K562 (cell line): ENCODE measurements around the gene DLGAP1. TPM values are rescaled to one million over a fixed set of nuclear protein-coding genes. Genes with fewer than 3 reads are reported as not detected.

Source experiments
- ATAC-seq: fragments of 200-7000 bp; cut with Tn5 transposase; 3 replicates; pipeline ENCODE4 v1.9.1; 2020; ENCODE audit warnings: moderate library complexity
- BruUV-seq: library from RNA; stranded (reverse); fragments of 400-500 nt; replicated peaks from 2 replicates; lab custom pipeline; 2021; lab: Mats Ljungman, UMichigan
- CTCF ChIA-PET: fragments of 300-600 bp; formaldehyde crosslinking; extraction: SDS; loops from one replicate; lab custom pipeline; 2021; ENCODE audit warnings: low intra/inter-chr PET ratio; lab: Yijun Ruan, JAX
- POLR2A ChIA-PET: fragments of 300-600, 350-650 bp; sonication (Branson Sonifier 250); formaldehyde crosslinking; extraction: SDS; loops from one replicate; lab custom pipeline; 2021; ENCODE audit warnings: antibody characterized with exemption, inconsistent platforms; lab: Yijun Ruan, JAX
- DNase-seq, 4 experiments: peaks; one replicate each; pipeline versions ENCODE4 v3.0.0 to v3.0.0-alpha.2; 2011 to 2018; ENCODE audit warnings: low spot score in 3 of 4, mixed read lengths in 3 of 4; ENCODE audit errors: extremely low read depth in 1 of 4
- FAIRE-seq: peaks from 2 replicates; lab custom pipeline; 2011; peaks lifted over from hg19 to GRCh38; lab: Jason Lieb, UNC
- H2AFZ ChIP-seq: 2 replicates; pipeline ENCODE4 v1.6.0; 2011; ENCODE audit warnings: low read depth, low read length, control low read depth, inconsistent platforms
- H3K27ac ChIP-seq: fragments of 200-600 bp; 3 replicates; pipeline ENCODE4 v1.8.0; 2011; ENCODE audit warnings: low read depth, mild to moderate bottlenecking, control low read depth, inconsistent platforms, low read length, moderate library complexity, mixed read lengths; ENCODE audit errors: extremely low read depth
- H3K27me3 ChIP-seq, 2 experiments: fragments of 300-600 bp in 1 of 2; 2 replicates in 1 of 2; 3 replicates in 1 of 2; pipeline versions ENCODE4 v1.6.0 to v1.8.0; 2011; ENCODE audit warnings: inconsistent platforms in 2 of 2, low read length in 2 of 2, mild to moderate bottlenecking in 1 of 2, mixed read lengths in 1 of 2, moderate library complexity in 1 of 2; ENCODE audit not compliant: control insufficient read depth in 2 of 2, insufficient read depth in 2 of 2
- H3K36me3 ChIP-seq: fragments of 300-600 bp; 3 replicates; pipeline ENCODE4 v1.8.0; 2011; ENCODE audit warnings: mild to moderate bottlenecking, low read length, inconsistent platforms; ENCODE audit not compliant: control insufficient read depth, insufficient read depth
- H3K4me1 ChIP-seq, 2 experiments: fragments of 200-600 bp in 1 of 2; replicated peaks in 1 of 2; 2 replicates in 1 of 2; 3 replicates in 1 of 2; pipeline versions ENCODE4 v1.5.1 to v1.8.0; 2011; ENCODE audit warnings: inconsistent platforms in 2 of 2, low read length in 2 of 2, mild to moderate bottlenecking in 1 of 2, mixed read lengths in 1 of 2, moderate library complexity in 1 of 2; ENCODE audit not compliant: control insufficient read depth in 2 of 2, insufficient read depth in 2 of 2
- H3K4me2 ChIP-seq: 2 replicates; pipeline ENCODE4 v1.6.1; 2011; ENCODE audit warnings: low read length, control low read depth, inconsistent platforms, mixed read lengths; ENCODE audit not compliant: insufficient read depth
- H3K4me3 ChIP-seq: fragments of 200-600 bp; sonication (generic), shearing (Covaris generic); 2 replicates; pipeline ENCODE4 v1.5.1; 2016; ENCODE audit warnings: control low read depth, inconsistent platforms
- H3K79me2 ChIP-seq: fragments of 200-600 bp; 3 replicates; pipeline ENCODE4 v1.8.0; 2011; ENCODE audit warnings: low read length, inconsistent platforms; ENCODE audit not compliant: control insufficient read depth, insufficient read depth
- H3K9ac ChIP-seq, 2 experiments: 2 replicates each; pipeline versions ENCODE4 v1.6.0 to v1.6.1; 2011; ENCODE audit warnings: low read depth in 2 of 2, low read length in 2 of 2, control low read depth in 1 of 2, inconsistent platforms in 1 of 2, mild to moderate bottlenecking in 1 of 2, mixed read lengths in 1 of 2; ENCODE audit not compliant: insufficient read depth in 1 of 2
- H3K9me1 ChIP-seq: one replicate; pipeline ENCODE4 v1.6.0; 2011; ENCODE audit warnings: inconsistent platforms, mild to moderate bottlenecking, low read length, moderate library complexity; ENCODE audit not compliant: control insufficient read depth, insufficient read depth
- H3K9me3 ChIP-seq: replicated peaks from 2 replicates; pipeline ENCODE4 v1.5.1; 2011; ENCODE audit warnings: low read depth, low read length, inconsistent platforms; ENCODE audit not compliant: control insufficient read depth, insufficient read depth
- H4K20me1 ChIP-seq: replicated peaks from 2 replicates; pipeline ENCODE4 v1.6.1; 2011; ENCODE audit warnings: low read length, inconsistent platforms, mixed read lengths; ENCODE audit not compliant: control insufficient read depth, insufficient read depth
- ARID1B ChIP-seq: fragments of 450-650 bp; IDR thresholded peaks from 2 replicates; pipeline ENCODE4 v1.6.1; 2016; ENCODE audit warnings: antibody characterized with exemption, mild to moderate bottlenecking, inconsistent platforms
- ASH1L ChIP-seq: fragments of 450-650 bp; IDR thresholded peaks from 2 replicates; pipeline ENCODE4 v1.6.1; 2018; ENCODE audit warnings: borderline replicate concordance, mild to moderate bottlenecking, low read depth; ENCODE audit not compliant: partially characterized antibody
- BRF2 ChIP-seq: IDR thresholded peaks from 3 replicates; pipeline ENCODE4 v1.6.1; 2011; ENCODE audit warnings: borderline replicate concordance, mild to moderate bottlenecking; ENCODE audit not compliant: insufficient read length, insufficient read depth
- DDX20 ChIP-seq: fragments of 450-650 bp; IDR thresholded peaks from 2 replicates; pipeline ENCODE4 v1.6.1; 2016; ENCODE audit warnings: missing genetic modification characterization, low read depth, mild to moderate bottlenecking, missing compliant biosample characterization, moderate library complexity
- E2F5 ChIP-seq: sonication (generic); formaldehyde crosslinking; IDR thresholded peaks from 2 replicates; pipeline ENCODE4 v1.8.0; 2022; ENCODE audit warnings: mild to moderate bottlenecking, missing genetic modification reagents
- EZH2 ChIP-seq: IDR thresholded peaks from 2 replicates; pipeline ENCODE4 v1.6.1; 2012; ENCODE audit warnings: low read depth, mild to moderate bottlenecking, inconsistent platforms, low read length, borderline replicate concordance
- FOXJ2 ChIP-seq: fragments of 200-800 bp; sonication (Bioruptor generic); IDR thresholded peaks from 2 replicates; pipeline ENCODE4 v1.6.1; 2016; ENCODE audit warnings: missing genetic modification characterization, missing compliant biosample characterization
- MTA1 ChIP-seq: fragments of 450-650 bp; IDR thresholded peaks from 2 replicates; pipeline ENCODE4 v1.6.1; 2017; ENCODE audit warnings: borderline replicate concordance
- PKNOX1 ChIP-seq: fragments of 450-650 bp; IDR thresholded peaks from 2 replicates; pipeline ENCODE4 v1.6.1; 2016
- PPARD ChIP-seq: fragments of 250-450 bp; sonication (Bioruptor Pico); IDR thresholded peaks from 2 replicates; pipeline ENCODE4 v1.8.0; 2022; ENCODE audit warnings: inconsistent platforms, mild to moderate bottlenecking, moderate library complexity
- TFAP4 ChIP-seq: sonication (generic); formaldehyde crosslinking; IDR thresholded peaks from 2 replicates; pipeline ENCODE4 v1.8.0; 2022; ENCODE audit warnings: missing genetic modification reagents, mild to moderate bottlenecking, moderate library complexity, borderline replicate concordance
- THRAP3 ChIP-seq: fragments of 450-650 bp; IDR thresholded peaks from 2 replicates; pipeline ENCODE4 v1.6.1; 2016; ENCODE audit warnings: mild to moderate bottlenecking, inconsistent platforms, borderline replicate concordance
- ZC3H11A ChIP-seq: IDR thresholded peaks from 2 replicates; pipeline ENCODE4 v1.6.1; 2012; ENCODE audit warnings: low read depth, low read length, improper control_type of control experiment
- ZNF121 ChIP-seq: sonication (generic); formaldehyde crosslinking; conservative IDR thresholded peaks from 2 replicates; pipeline ENCODE4 v1.8.0; 2022; ENCODE audit warnings: missing genetic modification reagents
- ZNF395 ChIP-seq: fragments of 200-800 bp; sonication (Bioruptor generic); IDR thresholded peaks from 2 replicates; pipeline ENCODE4 v1.6.1; 2017; ENCODE audit warnings: missing genetic modification characterization, missing compliant biosample characterization
- ZNF444 ChIP-seq: fragments of 250-450 bp; sonication (Bioruptor Pico); IDR thresholded peaks from 2 replicates; pipeline ENCODE4 v1.4.0; 2020; ENCODE audit warnings: mild to moderate bottlenecking, moderate library complexity
- WGBS: fragments of 100-300 bp; shearing (Covaris generic); methylation state at CpG from one replicate; pipeline ENCODE4 v1.1.6; 2016; ENCODE audit warnings: low coverage, mixed read lengths; ENCODE audit not compliant: insufficient coverage; ENCODE audit errors: missing lambda C conversion rate; 5-methylcytosine and 5-hydroxymethylcytosine counted together
- in situ Hi-C: fragments of 300-500 bp; cut with MboI; formaldehyde crosslinking; loops from 4 replicates; pipeline ENCODE4 v1.15.0; 2018; ENCODE audit warnings: inconsistent platforms, mixed read lengths
- intact Hi-C: fragments of 100-400 bp; cut with micrococcal nuclease; formaldehyde crosslinking; loops from 2 replicates; pipeline ENCODE4 v1.14.2; 2022
- polyA plus RNA-seq, 8 experiments: library from polyadenylated mRNA; depleted of rRNA in 4 of 8; stranded (reverse) in 5 of 8; unstranded in 3 of 8; fragments of >200 nt; fragmentation: Nextera tagmentation in 2 of 8; fragmentation: Illumina TruSeq in 1 of 8; extraction: Ambion mirVana in 2 of 8; extraction: Trizol in 1 of 8; gene quantifications; 2 replicates each; pipeline versions ENCODE4 v1.2.1 to v1.2.3, GENCODE V29; 2011 to 2014; ENCODE audit warnings: inconsistent platforms in 1 of 8, missing spikeins in 1 of 8
- total RNA-seq, 7 experiments: library from RNA; depleted of rRNA in 6 of 7; stranded (reverse); fragments of >200 nt in 6 of 7; fragmentation: Illumina TruSeq in 2 of 7; extraction: Trizol in 2 of 7; gene quantifications; 2 replicates each; pipeline versions ENCODE4 v1.2.1 to v1.2.3, GENCODE V29; 2011 to 2021; ENCODE audit warnings: low replicate concordance in 1 of 7

Gene DLGAP1
- total and polyA plus RNA-seq, 9 of the 15 experiments (the other 6 are each of a cell fraction or from before 2014, with no cell fraction given), result 0.04 to 0.22 (median 0.08) TPM

- Histone ChIP-seq H3K27ac (no peak overlapping the region), H3K4me2 (no peak overlapping the region), H3K9me3 (no peaks in the 10 kb centered on the region), H4K20me1 (no peaks in the 10 kb centered on the region), H3K79me2 (no peaks in the 10 kb centered on the region), H3K4me1 (no peaks in the 10 kb centered on the region), H3K4me3 (no peak overlapping the region), H3K9ac (no peak overlapping the region), H3K27me3 (no peaks in the 10 kb centered on the region), H3K9me1 (no peaks in the 10 kb centered on the region), H3K36me3 (no peaks in the 10 kb centered on the region), H2AFZ (no peak overlapping the region)
- FAIRE-seq (no peak), DNase-seq (no peak), ATAC-seq (no peak)
- in situ Hi-C loops (no loop called here), intact Hi-C loops (no loop called here)
- POLR2A ChIA-PET, result no interaction called here
- CTCF ChIA-PET, result no interaction called here
- 0% methylated on average over 7 of the region's 7 CpGs for WGBS
- no TSS peak for BruUV-seq
- TF ChIP-seq ASH1L (no peak), ARID1B (no peak), DDX20 (tag) (no peak), ZNF121 (CRISPR knock-in tag) (no peak), ZC3H11A (no peak), THRAP3 (no peak), ZNF444 (CRISPR knock-in tag) (no peak), BRF2 (no peak), TFAP4 (CRISPR knock-in tag) (no peak), MTA1 (no peak), ZNF395 (CRISPR knock-in tag) (no peak), E2F5 (CRISPR knock-in tag) (no peak), PKNOX1 (no peak), EZH2 (no peak), PPARD (CRISPR knock-in tag) (no peak), FOXJ2 (no peak)
These were observed 198.2 kb downstream of the DLGAP1 start for GRCh38 chr18:4256766-4257417.
